ENCODE measurements around the gene SLIT1.

SLIT1 gene

GRCh38 chr10:97139651-97140048 is 46.1 kb downstream of the SLIT1 start:
- DNase-seq (ENCODE audit: low read depth in 2 of 2), result no peak

- DNase-seq (ENCODE audit: low read depth in 2 of 2), result no peak
Measured at GRCh38 chr10:97138846-97139245, 46.9 kb downstream of the SLIT1 start.

- DNase-seq (ENCODE audit: low read depth in 2 of 2), result no peak
Measured at GRCh38 chr10:97138174-97138573, 47.6 kb downstream of the SLIT1 start.

GRCh38 chr10:97136756-97137155 is 49.0 kb downstream of the SLIT1 start:
- DNase-seq (ENCODE audit: low read depth in 2 of 2), result no peak

- DNase-seq (ENCODE audit: low read depth in 2 of 2), result no peak
Measured at GRCh38 chr10:97135464-97135863, 50.3 kb downstream of the SLIT1 start.

- no peak for DNase-seq (ENCODE audit: low read depth in 2 of 2)
Measured at GRCh38 chr10:97134983-97135382, 50.8 kb downstream of the SLIT1 start.

- DNase-seq (ENCODE audit: low read depth in 2 of 2), result no peak
Measured at GRCh38 chr10:97134110-97134509, 51.6 kb downstream of the SLIT1 start.

- no peak for DNase-seq (ENCODE audit: low read depth in 2 of 2)
Measured at GRCh38 chr10:97132273-97132672, 53.5 kb downstream of the SLIT1 start.

GRCh38 chr10:97131666-97132065 is 54.1 kb downstream of the SLIT1 start:
- DNase-seq (ENCODE audit: low read depth in 2 of 2), result no peak

GRCh38 chr10:97131181-97131628 is 54.6 kb downstream of the SLIT1 start:
- DNase-seq (ENCODE audit: low read depth in 2 of 2), result no peak

GRCh38 chr10:97129666-97130065 is 56.1 kb downstream of the SLIT1 start:
- DNase-seq (ENCODE audit: low read depth in 2 of 2), result no peak

GRCh38 chr10:97128516-97129154 is 57.1 kb downstream of the SLIT1 start:
- no peak for DNase-seq (ENCODE audit: low read depth in 2 of 2)

- no peak for DNase-seq (ENCODE audit: low read depth in 2 of 2)
Measured at GRCh38 chr10:97128039-97128492, 57.7 kb downstream of the SLIT1 start.

GRCh38 chr10:97127509-97127908 is 58.2 kb downstream of the SLIT1 start:
- no peak for DNase-seq (ENCODE audit: low read depth in 2 of 2)

GRCh38 chr10:97124211-97124610 is 61.5 kb downstream of the SLIT1 start:
- no peak for DNase-seq (ENCODE audit: low read depth in 2 of 2)

GRCh38 chr10:97123765-97124164 is 62.0 kb downstream of the SLIT1 start:
- no peak for DNase-seq (ENCODE audit: low read depth in 2 of 2)

- no peak for DNase-seq (ENCODE audit: low read depth in 2 of 2)
Measured at GRCh38 chr10:97121041-97121440, 64.7 kb downstream of the SLIT1 start.

GRCh38 chr10:97120370-97120769 is 65.4 kb downstream of the SLIT1 start:
- no peak for DNase-seq (ENCODE audit: low read depth in 2 of 2)

- no peak for DNase-seq (ENCODE audit: low read depth in 2 of 2)
Measured at GRCh38 chr10:97119058-97119745, 66.6 kb downstream of the SLIT1 start.

- no peak for DNase-seq (ENCODE audit: low read depth in 2 of 2)
Measured at GRCh38 chr10:97117372-97117771, 68.4 kb downstream of the SLIT1 start.

GRCh38 chr10:97116462-97117162 is 69.1 kb downstream of the SLIT1 start:
- DNase-seq (ENCODE audit: low read depth in 2 of 2), result no peak

- DNase-seq (ENCODE audit: low read depth in 2 of 2), result no peak
Measured at GRCh38 chr10:97115846-97116245, 69.9 kb downstream of the SLIT1 start.

GRCh38 chr10:97111615-97112014 is 74.1 kb downstream of the SLIT1 start:
- DNase-seq (ENCODE audit: low read depth in 2 of 2), result no peak

Measured in activated CD4-positive, alpha-beta T cell treated with anti-CD3 and anti-CD28 coated beads for 24 hours (primary cell).